Right lobe of liver (tissue), 4 donors: Measurements from ENCODE around the gene CSF1.

Source experiments
- POLR2A ChIP-seq: fragments of 450-650 bp; IDR thresholded peaks from one replicate; pipeline ENCODE4 v1.6.1; 2017; ENCODE audit warnings: antibody characterized with exemption, mild to moderate bottlenecking
- TF ChIP-seq, protein P1 (sequence below), 4 donors: fragments of 200-600 bp in 3 of 4; fragments of 450-650 bp in 1 of 4; IDR thresholded peaks; one replicate each; pipeline versions ENCODE4 v1.5.1 to v1.8.0; 2016 to 2022; ENCODE audit warnings: antibody characterized with exemption in 4 of 4, mild to moderate bottlenecking in 2 of 4
- donor health status: DM: no; HTN: no; CAD: no.
- donor health status: DM: no; HTN: no; CAD: no.
- donor health status: DM: no; HTN: yes; CAD: no.

- TF ChIP-seq, protein P1, sequence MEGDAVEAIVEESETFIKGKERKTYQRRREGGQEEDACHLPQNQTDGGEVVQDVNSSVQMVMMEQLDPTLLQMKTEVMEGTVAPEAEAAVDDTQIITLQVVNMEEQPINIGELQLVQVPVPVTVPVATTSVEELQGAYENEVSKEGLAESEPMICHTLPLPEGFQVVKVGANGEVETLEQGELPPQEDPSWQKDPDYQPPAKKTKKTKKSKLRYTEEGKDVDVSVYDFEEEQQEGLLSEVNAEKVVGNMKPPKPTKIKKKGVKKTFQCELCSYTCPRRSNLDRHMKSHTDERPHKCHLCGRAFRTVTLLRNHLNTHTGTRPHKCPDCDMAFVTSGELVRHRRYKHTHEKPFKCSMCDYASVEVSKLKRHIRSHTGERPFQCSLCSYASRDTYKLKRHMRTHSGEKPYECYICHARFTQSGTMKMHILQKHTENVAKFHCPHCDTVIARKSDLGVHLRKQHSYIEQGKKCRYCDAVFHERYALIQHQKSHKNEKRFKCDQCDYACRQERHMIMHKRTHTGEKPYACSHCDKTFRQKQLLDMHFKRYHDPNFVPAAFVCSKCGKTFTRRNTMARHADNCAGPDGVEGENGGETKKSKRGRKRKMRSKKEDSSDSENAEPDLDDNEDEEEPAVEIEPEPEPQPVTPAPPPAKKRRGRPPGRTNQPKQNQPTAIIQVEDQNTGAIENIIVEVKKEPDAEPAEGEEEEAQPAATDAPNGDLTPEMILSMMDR (IDR thresholded peaks at IDR 0.05) = no peak
- no peak for TF ChIP-seq POLR2A
These were observed 16.7 kb downstream of the CSF1 start for GRCh38 chr1:109927356-109927755.
